Activated CD4-positive, alpha-beta T cell treated with anti-CD3 and anti-CD28 coated beads, Interleukin-2, amount 10 ng/mL, durations not matched to agents 7 days and 5 days (primary cell): ENCODE results near the gene PARD3. TPM values are rescaled to one million over a fixed set of nuclear protein-coding genes. Genes with fewer than 3 reads are reported as not detected.

Source experiments
- CTCF ChIA-PET: fragments of 350-600 bp; sonication (Branson Sonifier 250); formaldehyde crosslinking; loops from one replicate; lab custom pipeline; 2021; ENCODE audit warnings: antibody characterized with exemption; lab: Charles Lee
- POLR2A ChIA-PET: fragments of 350-600 bp; sonication (Branson Sonifier 250); formaldehyde crosslinking; loops from one replicate; lab custom pipeline; 2021; ENCODE audit warnings: antibody characterized with exemption; lab: Charles Lee
- DNase-seq: peaks from one replicate; pipeline ENCODE4 v3.0.0-alpha.2; 2020
- H3K27ac Mint-ChIP-seq: one replicate; pipeline ENCODE4 v1.8.0; 2021; ENCODE audit warnings: mild to moderate bottlenecking, moderate library complexity, mixed read lengths
- H3K27me3 Mint-ChIP-seq: one replicate; pipeline ENCODE4 v1.8.0; 2021; ENCODE audit warnings: mixed read lengths
- H3K36me3 Mint-ChIP-seq: one replicate; pipeline ENCODE4 v1.8.0; 2021; ENCODE audit warnings: low read depth, mixed read lengths
- H3K4me1 Mint-ChIP-seq: one replicate; pipeline ENCODE4 v1.8.0; 2021; ENCODE audit warnings: mixed read lengths
- H3K4me3 Mint-ChIP-seq: one replicate; pipeline ENCODE4 v1.8.0; 2021; ENCODE audit warnings: mild to moderate bottlenecking, moderate library complexity, mixed read lengths
- H3K9me3 Mint-ChIP-seq: one replicate; pipeline ENCODE4 v1.8.0; 2021; ENCODE audit warnings: mixed read lengths
- total RNA-seq, 2 experiments: library from RNA; stranded (reverse); gene quantifications; one replicate each; pipeline ENCODE4 v1.2.3, GENCODE V29; 2021

Gene PARD3
- total RNA-seq, 2 experiments from 2014 or later = 1.0 to 1.2 TPM

DNA sequence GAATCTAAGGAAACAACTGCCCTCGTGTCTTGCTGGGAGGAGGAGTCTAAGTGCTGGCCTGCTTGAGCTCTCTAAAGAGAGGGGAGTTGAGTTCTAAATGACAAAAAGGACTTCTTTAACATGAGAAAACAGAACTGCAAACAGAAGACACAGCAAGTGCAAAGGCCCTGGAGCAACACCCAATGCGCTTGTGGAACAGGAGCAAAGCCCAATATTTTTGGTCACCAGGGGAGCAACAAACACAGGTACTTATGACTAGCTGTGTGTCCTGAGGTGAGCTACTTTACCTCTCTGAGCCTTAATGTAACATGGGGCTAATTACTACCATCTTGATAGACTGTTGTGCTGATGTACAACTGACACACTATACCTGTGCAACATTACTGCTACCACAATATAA, 634.3 kb downstream of the PARD3 start:
- Mint-ChIP-seq H3K27ac (no peak overlapping the region), H3K4me3 (no peak overlapping the region), H3K36me3 (no peaks in the 10 kb centered on the region), H3K9me3 (no peaks in the 10 kb centered on the region), H3K4me1 (no peaks in the 10 kb centered on the region), H3K27me3 (no peaks in the 10 kb centered on the region)
- ChIA-PET POLR2A (no interaction called here), CTCF (no interaction called here)
- DNase-seq = no peak

GRCh38 chr10:34179280-34179679, 635.8 kb downstream of the PARD3 start:
- no peak overlapping the region for H3K27ac Mint-ChIP-seq
- H3K36me3 Mint-ChIP-seq = no peaks in the 10 kb centered on the region
- no peaks in the 10 kb centered on the region for H3K4me1 Mint-ChIP-seq
- ChIA-PET CTCF (no interaction called here), POLR2A (no interaction called here)
- H3K27me3 Mint-ChIP-seq = no peaks in the 10 kb centered on the region
- H3K4me3 Mint-ChIP-seq = no peak overlapping the region
- no peaks in the 10 kb centered on the region for H3K9me3 Mint-ChIP-seq
- no peak for DNase-seq

GRCh38 chr10:34178756-34179155, 636.3 kb downstream of the PARD3 start:
- H3K4me3 Mint-ChIP-seq = no peak overlapping the region
- no peak for DNase-seq
- H3K9me3 Mint-ChIP-seq = no peaks in the 10 kb centered on the region
- H3K36me3 Mint-ChIP-seq = no peaks in the 10 kb centered on the region
- ChIA-PET POLR2A (no interaction called here), CTCF (no interaction called here)
- no peaks in the 10 kb centered on the region for H3K27me3 Mint-ChIP-seq
- no peak overlapping the region for H3K27ac Mint-ChIP-seq
- H3K4me1 Mint-ChIP-seq = no peaks in the 10 kb centered on the region

- Mint-ChIP-seq H3K4me1 (no peaks in the 10 kb centered on the region), H3K9me3 (no peaks in the 10 kb centered on the region), H3K4me3 (no peak overlapping the region), H3K36me3 (no peaks in the 10 kb centered on the region), H3K27me3 (no peaks in the 10 kb centered on the region), H3K27ac (no peak overlapping the region)
- DNase-seq = no peak
- ChIA-PET POLR2A (no interaction called here), CTCF (no interaction called here)
These were observed 636.9 kb downstream of the PARD3 start for GRCh38 chr10:34178196-34178595.

- Mint-ChIP-seq H3K4me3 (no peak overlapping the region), H3K36me3 (no peaks in the 10 kb centered on the region), H3K27me3 (no peaks in the 10 kb centered on the region), H3K9me3 (no peaks in the 10 kb centered on the region), H3K27ac (no peak overlapping the region), H3K4me1 (no peaks in the 10 kb centered on the region)
- DNase-seq = no peak
- POLR2A ChIA-PET = no interaction called here
- CTCF ChIA-PET = no interaction called here
These were observed 637.7 kb downstream of the PARD3 start for GRCh38 chr10:34177445-34177844.

DNA sequence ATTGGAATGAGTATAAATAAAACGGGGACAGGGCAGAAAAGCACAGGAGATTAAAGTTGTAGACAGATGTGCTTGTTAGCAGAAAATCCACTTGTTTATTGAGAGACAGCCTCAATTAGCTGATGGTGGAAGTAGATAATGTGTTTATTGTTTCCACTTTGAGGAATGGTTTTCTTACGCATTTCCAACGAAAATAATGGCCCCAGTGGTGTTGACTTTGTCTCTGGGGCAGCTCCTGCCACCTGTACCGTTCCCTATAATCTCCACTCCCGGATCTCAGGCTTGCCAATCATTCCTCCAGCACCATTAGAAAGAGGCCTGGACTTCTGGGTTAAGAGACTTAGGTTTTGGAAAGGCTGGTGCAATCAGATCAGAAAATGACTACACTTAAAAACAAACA, 638.7 kb downstream of the PARD3 start:
- POLR2A ChIA-PET = no interaction called here
- Mint-ChIP-seq H3K36me3 (no peaks in the 10 kb centered on the region), H3K9me3 (no peaks in the 10 kb centered on the region), H3K27me3 (no peaks in the 10 kb centered on the region), H3K4me3 (no peak overlapping the region), H3K4me1 (no peaks in the 10 kb centered on the region), H3K27ac (no peak overlapping the region)
- no peak for DNase-seq
- CTCF ChIA-PET = no interaction called here

DNA sequence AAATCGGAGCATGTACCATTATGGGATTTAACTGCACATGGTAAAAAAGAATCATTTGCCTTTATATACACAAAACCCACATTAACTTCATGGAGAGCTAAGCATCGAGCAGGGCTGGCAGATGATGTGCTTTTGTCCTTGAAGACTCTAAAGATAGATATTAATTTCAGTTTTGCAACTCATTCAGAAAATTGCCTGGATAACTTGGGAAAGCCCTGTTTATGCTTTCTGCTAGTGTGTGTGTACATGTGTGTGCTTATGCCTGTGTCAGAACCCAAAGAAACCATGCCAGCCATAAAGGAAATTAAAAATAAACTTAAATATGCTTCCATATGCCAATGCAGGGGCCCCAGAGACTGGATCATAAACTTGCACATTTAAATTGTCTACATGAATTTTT, 640.0 kb downstream of the PARD3 start:
- H3K27me3 Mint-ChIP-seq = no peaks in the 10 kb centered on the region
- no peaks in the 10 kb centered on the region for H3K4me1 Mint-ChIP-seq

GRCh38 chr10:34172936-34173533, 642.1 kb downstream of the PARD3 start:
- Mint-ChIP-seq H3K9me3 (no peaks in the 10 kb centered on the region), H3K36me3 (no peaks in the 10 kb centered on the region)
- POLR2A ChIA-PET = no interaction called here

More for the DNA sequence above, 640.0 kb downstream of the PARD3 start:
- Mint-ChIP-seq H3K9me3 (no peaks in the 10 kb centered on the region), H3K4me3 (no peak overlapping the region), H3K36me3 (no peaks in the 10 kb centered on the region), H3K27ac (no peak overlapping the region)
- ChIA-PET CTCF (no interaction called here), POLR2A (no interaction called here)
- no peak for DNase-seq

DNA sequence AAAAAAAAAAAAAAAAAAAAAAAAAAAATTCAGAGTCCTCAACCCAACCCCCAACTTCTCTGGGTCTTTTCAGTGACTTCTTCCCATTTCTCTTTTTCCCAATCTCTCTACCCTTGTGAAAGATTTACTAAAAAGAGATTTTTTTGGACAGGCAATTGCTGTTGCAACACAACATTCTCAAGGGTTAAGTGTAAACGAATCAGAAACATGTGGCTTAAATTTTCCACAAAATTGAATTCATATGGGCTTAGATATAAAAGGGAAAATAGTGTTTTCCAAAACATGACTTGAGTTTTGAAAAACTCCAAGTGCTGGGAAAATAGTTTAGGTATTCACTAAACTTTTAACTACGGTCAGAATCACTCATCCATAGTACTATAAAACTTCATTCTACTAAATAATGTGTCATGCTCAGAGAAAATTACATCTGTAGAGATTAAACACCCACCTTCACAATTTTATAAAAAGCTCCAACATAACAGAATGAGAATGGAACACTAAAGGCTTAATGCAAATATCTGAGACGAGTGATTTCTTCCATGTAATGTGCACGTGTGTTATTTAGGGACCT, 643.1 kb downstream of the PARD3 start:
- CTCF ChIA-PET = no interaction called here
- H3K9me3 Mint-ChIP-seq = no peaks in the 10 kb centered on the region
- no peaks in the 10 kb centered on the region for H3K27me3 Mint-ChIP-seq

More at GRCh38 chr10:34172936-34173533, 642.1 kb downstream of the PARD3 start:
- no peak overlapping the region for H3K4me3 Mint-ChIP-seq
- H3K27ac Mint-ChIP-seq = no peak overlapping the region
- no peaks in the 10 kb centered on the region for H3K27me3 Mint-ChIP-seq
- DNase-seq = no peak
- H3K4me1 Mint-ChIP-seq = no peaks in the 10 kb centered on the region
- CTCF ChIA-PET = no interaction called here

GRCh38 chr10:34169677-34170076, 645.4 kb downstream of the PARD3 start:
- CTCF ChIA-PET = no interaction called here
- no peak for DNase-seq
- Mint-ChIP-seq H3K9me3 (no peaks in the 10 kb centered on the region), H3K27ac (no peak overlapping the region), H3K27me3 (no peaks in the 10 kb centered on the region), H3K36me3 (no peaks in the 10 kb centered on the region), H3K4me1 (no peaks in the 10 kb centered on the region), H3K4me3 (no peak overlapping the region)
- POLR2A ChIA-PET = no interaction called here

More for the DNA sequence above, 643.1 kb downstream of the PARD3 start:
- Mint-ChIP-seq H3K36me3 (no peaks in the 10 kb centered on the region), H3K4me1 (no peaks in the 10 kb centered on the region), H3K4me3 (no peak overlapping the region), H3K27ac (no peak overlapping the region)
- no peak for DNase-seq
- POLR2A ChIA-PET = no interaction called here

GRCh38 chr10:34169131-34169530, 646.0 kb downstream of the PARD3 start:
- Mint-ChIP-seq H3K4me1 (no peaks in the 10 kb centered on the region), H3K36me3 (no peaks in the 10 kb centered on the region), H3K4me3 (no peak overlapping the region), H3K27me3 (no peaks in the 10 kb centered on the region), H3K9me3 (no peaks in the 10 kb centered on the region), H3K27ac (no peak overlapping the region)
- CTCF ChIA-PET = no interaction called here
- no peak for DNase-seq
- POLR2A ChIA-PET = no interaction called here

DNA sequence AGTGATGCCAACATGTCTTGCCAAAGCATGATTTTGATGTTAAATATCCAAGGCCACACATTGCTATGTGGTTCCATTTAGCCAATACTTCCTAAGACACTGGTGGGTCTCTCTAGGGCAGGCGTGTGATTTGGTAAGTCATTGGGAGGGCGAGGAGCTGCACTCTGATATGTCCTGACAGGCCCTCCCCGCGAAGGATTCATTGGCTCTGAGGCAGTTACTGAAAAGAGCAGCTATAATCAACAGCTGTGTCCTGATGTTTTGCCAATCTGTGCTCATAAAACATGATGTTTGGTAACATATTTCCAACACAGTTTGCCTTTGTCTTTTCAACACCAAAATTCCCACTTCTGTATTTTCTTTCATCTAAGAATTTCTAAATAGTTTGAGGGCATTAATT, 646.7 kb downstream of the PARD3 start:
- POLR2A ChIA-PET = no interaction called here
- no peaks in the 10 kb centered on the region for H3K9me3 Mint-ChIP-seq
- CTCF ChIA-PET = no interaction called here
- DNase-seq = no peak
- H3K4me1 Mint-ChIP-seq = no peaks in the 10 kb centered on the region
- no peak overlapping the region for H3K27ac Mint-ChIP-seq
- no peaks in the 10 kb centered on the region for H3K27me3 Mint-ChIP-seq
- H3K4me3 Mint-ChIP-seq = no peak overlapping the region
- H3K36me3 Mint-ChIP-seq = no peaks in the 10 kb centered on the region

GRCh38 chr10:34166823-34167222, 648.3 kb downstream of the PARD3 start:
- Mint-ChIP-seq H3K36me3 (no peaks in the 10 kb centered on the region), H3K27me3 (no peaks in the 10 kb centered on the region), H3K9me3 (peaks cover 2% of the 10 kb centered on the region), H3K27ac (no peak overlapping the region), H3K4me1 (no peaks in the 10 kb centered on the region), H3K4me3 (no peak overlapping the region)
- POLR2A ChIA-PET = no interaction called here
- CTCF ChIA-PET = no interaction called here
- no peak for DNase-seq

DNA sequence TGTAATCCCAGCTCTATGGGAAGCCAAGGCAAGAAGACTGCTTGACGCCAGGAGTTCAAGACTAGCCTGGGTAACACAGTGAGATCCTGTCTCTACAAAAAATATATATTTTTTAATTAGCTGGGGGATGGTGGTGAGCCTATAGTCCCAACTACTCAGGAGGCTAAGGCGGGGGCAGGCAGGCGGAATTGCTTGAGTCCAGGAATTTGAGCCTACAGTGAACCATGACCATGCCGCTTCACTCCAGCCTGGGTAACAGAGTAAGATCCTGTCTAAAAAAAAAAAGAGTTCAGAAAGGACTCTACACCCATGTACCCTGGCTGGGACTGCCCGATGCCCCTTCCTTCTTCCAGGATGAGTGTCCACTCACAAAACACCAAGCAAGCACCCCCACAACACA, 648.7 kb downstream of the PARD3 start:
- CTCF ChIA-PET = no interaction called here
- H3K9me3 Mint-ChIP-seq = peaks cover 2% of the 10 kb centered on the region
- DNase-seq = no peak
- no peaks in the 10 kb centered on the region for H3K4me1 Mint-ChIP-seq
- H3K36me3 Mint-ChIP-seq = no peaks in the 10 kb centered on the region
- H3K4me3 Mint-ChIP-seq = no peak overlapping the region
- no peak overlapping the region for H3K27ac Mint-ChIP-seq
- POLR2A ChIA-PET = no interaction called here
- no peaks in the 10 kb centered on the region for H3K27me3 Mint-ChIP-seq
